ENCODE results near the gene SLC26A9.

SLC26A9 gene, protein sequence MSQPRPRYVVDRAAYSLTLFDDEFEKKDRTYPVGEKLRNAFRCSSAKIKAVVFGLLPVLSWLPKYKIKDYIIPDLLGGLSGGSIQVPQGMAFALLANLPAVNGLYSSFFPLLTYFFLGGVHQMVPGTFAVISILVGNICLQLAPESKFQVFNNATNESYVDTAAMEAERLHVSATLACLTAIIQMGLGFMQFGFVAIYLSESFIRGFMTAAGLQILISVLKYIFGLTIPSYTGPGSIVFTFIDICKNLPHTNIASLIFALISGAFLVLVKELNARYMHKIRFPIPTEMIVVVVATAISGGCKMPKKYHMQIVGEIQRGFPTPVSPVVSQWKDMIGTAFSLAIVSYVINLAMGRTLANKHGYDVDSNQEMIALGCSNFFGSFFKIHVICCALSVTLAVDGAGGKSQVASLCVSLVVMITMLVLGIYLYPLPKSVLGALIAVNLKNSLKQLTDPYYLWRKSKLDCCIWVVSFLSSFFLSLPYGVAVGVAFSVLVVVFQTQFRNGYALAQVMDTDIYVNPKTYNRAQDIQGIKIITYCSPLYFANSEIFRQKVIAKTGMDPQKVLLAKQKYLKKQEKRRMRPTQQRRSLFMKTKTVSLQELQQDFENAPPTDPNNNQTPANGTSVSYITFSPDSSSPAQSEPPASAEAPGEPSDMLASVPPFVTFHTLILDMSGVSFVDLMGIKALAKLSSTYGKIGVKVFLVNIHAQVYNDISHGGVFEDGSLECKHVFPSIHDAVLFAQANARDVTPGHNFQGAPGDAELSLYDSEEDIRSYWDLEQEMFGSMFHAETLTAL

DNA sequence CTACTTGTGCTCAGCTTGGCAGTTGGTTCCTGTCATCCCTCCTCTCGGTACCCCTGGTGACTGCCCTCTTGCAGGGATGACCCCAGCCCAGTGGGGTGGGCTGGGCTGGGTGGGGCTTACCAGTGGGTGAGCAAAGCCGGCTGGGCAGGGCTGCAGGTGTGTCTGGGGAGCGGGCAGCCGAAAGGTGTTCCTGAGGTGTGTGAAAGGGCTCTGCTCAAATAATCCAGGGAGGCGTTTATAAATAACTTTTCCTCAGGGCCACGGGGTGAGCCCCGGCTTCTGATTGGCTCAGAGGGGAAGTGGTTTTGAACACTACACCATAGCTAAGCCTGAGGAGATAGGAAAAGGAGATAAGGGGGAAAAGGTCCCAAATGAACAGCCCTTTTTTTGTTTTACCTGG is at the start of gene SLC26A9:
Gene SLC26A9 (minus strand): TSS at position 212 of the 400 bp plus-strand sequence. CDS start 7,636 bp downstream, outside the sequence.
- in situ Hi-C loops (cut with HindIII; ENCODE audit: low sequenced_read_pairs) = no loop called here

- in situ Hi-C loops (cut with HindIII; ENCODE audit: low sequenced_read_pairs) = no loop called here
Observed at GRCh38 chr1:205992218-205992882, 49.1 kb upstream of the SLC26A9 start.

DNA sequence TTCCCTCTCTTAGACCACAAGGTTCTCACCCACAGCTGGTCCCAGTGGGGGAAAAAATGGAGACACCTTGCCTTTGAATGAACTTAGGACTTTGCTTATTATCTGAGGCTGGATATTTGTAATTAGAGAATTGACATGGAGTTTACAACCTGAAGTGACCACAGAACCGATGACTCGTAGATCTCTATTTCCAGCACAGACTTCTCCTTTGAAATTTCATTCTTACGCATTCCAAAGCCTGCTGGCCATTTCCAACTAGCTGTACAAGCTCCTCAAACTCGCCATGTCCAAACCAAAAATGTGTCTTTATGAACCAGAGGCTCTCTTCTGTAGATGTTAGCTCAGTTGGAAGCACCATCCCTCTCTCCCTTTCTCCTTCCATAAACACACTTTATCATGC is 48.0 kb upstream of the SLC26A9 start:
- in situ Hi-C loops (cut with HindIII; ENCODE audit: low sequenced_read_pairs) = no loop called here

DNA sequence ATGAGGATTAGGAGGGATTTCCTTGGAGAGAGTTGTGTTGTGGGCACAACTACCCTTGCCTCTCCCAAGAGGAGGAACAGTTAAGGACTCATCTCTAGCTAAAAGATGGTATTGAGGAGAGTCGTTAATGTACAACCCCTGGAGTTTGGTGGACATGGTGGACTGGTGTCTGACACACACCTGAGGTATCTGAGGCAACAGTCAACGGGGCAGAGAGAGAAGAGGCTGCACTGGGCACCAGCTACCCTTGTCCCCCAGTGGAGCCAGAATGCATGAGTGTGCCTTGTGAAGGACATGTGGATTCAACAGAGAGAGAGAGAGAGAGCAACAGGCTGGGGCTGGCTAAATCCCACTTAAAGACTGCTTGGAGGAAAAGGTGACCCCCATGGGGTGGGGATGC is 47.0 kb upstream of the SLC26A9 start:
- in situ Hi-C loops (cut with HindIII; ENCODE audit: low sequenced_read_pairs) = no loop called here

DNA sequence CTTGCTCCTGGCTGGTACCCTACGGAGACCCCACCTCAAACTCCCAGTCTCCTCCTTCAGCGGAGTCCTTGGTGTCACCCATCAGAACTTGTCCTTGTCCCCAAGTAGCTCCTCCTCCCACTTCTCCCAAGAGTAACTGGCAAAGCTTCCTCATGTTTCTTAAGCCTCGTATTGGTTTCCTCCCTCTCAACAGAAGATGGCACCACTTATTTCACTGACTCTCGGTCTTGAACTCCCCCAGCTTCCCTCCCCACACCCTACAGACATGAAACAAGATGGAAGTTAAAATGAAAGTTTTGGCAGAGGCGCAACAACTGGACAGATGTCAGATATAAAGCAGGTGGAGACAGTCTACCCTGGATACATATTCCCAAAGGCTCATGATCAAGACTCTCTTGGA is 46.5 kb upstream of the SLC26A9 start:
- in situ Hi-C loops (cut with HindIII; ENCODE audit: low sequenced_read_pairs) = no loop called here

DNA sequence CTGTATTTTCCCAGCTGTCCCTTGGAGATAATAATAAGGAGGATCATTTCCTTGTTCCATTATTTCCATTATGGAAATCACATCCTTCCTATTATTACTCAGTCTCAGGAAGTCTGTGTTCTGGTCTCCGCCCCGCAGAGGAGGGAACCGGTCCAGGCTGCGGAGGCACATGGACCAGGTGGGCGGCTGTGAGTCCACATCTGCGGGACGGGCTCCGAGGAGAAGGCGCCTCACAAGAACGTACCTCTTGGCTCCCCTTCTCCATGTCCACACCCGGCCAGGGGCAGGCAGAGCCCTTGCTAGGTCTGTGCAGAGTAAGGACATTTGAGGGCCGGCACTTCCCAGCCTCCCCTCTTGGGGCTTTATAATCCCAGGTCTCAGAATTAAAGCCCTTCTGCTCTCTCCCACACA is 45.3 kb upstream of the SLC26A9 start:
- in situ Hi-C loops (cut with HindIII; ENCODE audit: low sequenced_read_pairs) = no loop called here

- in situ Hi-C loops (cut with HindIII; ENCODE audit: low sequenced_read_pairs) = no loop called here
Observed at GRCh38 chr1:205986861-205987260, 43.6 kb upstream of the SLC26A9 start.

DNA sequence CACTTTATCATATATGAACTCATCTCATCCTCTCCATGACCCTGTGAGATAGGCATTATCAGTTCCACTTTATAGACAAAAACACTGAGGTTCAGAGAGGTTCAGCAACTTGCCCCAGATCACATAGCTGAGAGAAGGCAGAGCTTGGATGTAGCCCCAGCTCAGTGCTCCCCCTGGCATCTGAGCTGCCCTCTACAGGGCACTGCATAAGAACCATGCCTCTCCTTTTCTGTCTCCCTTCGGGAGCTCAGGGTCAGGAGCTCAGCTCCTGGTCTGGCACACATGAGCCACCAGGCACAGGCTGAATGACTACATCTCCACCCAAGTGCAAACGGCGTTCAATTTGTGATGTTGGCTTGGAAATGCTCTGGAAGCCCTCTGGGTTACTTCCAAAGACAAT is 43.0 kb upstream of the SLC26A9 start:
- in situ Hi-C loops (cut with HindIII; ENCODE audit: low sequenced_read_pairs) = no loop called here

DNA sequence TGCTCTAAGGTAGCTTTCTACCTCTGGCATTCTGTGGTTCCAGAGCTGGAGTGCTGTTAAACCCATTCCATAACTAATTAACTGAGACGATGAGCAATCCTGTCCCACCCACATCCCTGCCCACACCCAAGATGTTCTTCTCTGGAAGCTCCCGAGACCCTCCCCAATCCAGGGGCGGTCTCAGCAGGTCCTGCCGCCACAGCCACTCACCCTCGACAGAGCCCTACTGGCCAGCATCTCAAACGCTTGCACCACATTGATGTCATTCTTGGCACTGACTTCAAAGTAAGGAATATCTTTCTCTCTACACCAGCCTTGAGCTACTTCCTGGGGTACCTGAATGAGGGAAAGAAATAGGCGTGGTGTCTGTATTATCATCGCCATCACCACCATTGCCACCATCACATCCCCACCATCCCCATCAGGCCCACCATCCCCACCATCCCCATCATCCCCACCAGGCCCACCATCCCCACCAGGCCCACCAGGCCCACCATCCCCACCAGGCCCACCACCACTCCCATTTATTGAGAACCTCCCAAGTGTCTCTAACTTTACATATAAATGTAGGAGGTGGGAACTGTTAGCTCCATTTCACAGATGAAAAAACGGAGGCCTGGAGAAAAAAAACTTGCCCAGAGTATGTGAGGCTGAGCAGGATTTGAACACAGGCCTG is 42.2 kb upstream of the SLC26A9 start:
- in situ Hi-C loops (cut with HindIII; ENCODE audit: low sequenced_read_pairs) = no loop called here

- in situ Hi-C loops (cut with HindIII; ENCODE audit: low sequenced_read_pairs) = no loop called here
Observed at GRCh38 chr1:205983925-205984725, 40.9 kb upstream of the SLC26A9 start.

DNA sequence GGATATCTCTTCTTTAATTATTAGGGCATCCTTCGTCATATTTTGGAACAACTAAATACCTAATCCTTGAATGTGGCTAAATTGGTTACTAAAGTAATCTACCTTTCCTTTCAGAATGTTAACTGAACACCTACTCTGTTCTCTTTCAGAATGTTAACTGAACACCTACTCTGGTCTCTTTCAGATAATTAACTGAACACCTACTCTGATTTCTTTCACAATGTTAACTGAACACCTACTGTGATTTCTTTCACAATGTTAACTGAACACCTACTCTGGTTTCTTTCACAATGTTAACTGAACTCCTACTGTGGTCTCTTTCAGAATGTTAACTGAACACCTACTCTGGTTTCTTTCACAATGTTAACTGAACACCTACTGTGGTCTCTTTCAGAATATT is 38.0 kb upstream of the SLC26A9 start:
- in situ Hi-C loops (cut with HindIII; ENCODE audit: low sequenced_read_pairs) = no loop called here

DNA sequence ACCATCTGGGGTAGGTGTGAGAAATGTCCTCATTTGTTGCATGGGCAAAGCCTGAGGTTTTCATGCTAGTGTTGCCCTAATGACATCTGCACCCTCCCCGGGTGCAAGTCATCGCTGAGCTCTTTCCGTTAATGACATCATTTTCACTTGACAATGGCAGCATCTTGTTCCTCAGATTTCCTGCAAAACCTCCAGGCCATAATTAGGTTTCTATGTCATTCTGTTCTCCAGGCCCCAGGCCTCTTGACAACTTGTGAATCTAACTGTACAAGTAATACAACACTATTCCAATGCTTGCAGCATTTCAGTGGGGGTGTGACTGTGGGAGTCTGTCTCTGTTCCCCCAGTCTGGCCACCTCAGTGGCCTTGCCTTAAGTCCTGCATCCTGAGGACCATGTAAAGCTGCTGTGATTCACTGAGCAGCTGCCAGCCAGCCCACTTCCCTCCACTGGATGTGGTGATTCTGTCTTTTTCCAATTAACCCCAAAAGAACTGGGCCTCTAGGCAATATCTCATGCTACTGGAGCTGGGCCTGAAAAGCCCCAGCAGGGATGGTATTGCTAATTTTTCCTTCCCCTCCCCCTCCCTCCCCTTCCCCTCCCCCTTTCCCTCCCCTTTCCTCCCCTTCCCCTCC is 37.1 kb upstream of the SLC26A9 start:
- in situ Hi-C loops (cut with HindIII; ENCODE audit: low sequenced_read_pairs) = no loop called here

DNA sequence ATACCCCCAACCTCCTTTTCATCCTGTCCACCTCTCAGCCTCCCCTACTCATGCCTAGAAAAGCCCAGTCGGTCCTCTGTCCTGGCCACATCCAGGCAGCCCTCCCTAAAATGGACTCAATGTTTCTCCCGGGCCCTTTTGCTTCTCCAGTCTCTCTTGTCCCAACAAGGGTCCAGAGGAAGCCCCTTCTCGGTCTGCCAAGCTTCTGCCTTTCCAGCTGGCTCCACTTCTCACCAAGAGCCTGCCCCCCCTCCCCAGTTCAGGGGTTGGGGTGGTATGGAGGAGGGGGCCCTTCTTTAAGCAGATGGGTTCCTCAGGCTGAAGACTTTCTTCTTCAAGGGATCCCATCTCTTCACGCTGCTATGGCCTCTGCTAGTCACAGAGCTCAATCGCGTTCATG is 36.0 kb upstream of the SLC26A9 start:
- in situ Hi-C loops (cut with HindIII; ENCODE audit: low sequenced_read_pairs) = loop anchor here (5.0 kb wide), 3 partner anchors 57 to 192 kb away; no protein-coding TSS in a partner anchor

DNA sequence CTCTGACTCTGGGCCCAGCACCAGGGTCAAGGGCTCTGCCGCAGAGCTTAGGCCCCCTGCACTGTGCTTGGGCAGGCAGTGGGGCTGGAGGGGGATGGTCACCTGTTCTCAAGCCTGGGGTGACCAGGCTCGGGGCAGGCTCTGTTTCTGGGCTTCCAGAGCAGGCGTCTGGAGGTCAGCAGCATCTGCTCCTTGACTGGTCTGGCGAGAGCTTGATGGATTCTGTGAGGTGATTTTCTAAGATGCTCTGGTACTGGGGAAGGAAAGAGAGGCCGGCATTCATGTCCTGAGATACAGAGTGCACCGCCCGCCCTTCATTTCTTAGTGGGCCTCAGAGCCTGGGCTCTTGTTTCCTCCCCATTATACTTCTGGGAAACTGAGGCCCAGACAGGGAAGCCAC is 35.4 kb upstream of the SLC26A9 start:
- in situ Hi-C loops (cut with HindIII; ENCODE audit: low sequenced_read_pairs) = loop anchor here (5.0 kb wide), 3 partner anchors 56 to 191 kb away; no protein-coding TSS in a partner anchor

- in situ Hi-C loops (cut with HindIII; ENCODE audit: low sequenced_read_pairs) = loop anchor here (5.0 kb wide), 3 partner anchors 55 to 190 kb away; no protein-coding TSS in a partner anchor
Observed at GRCh38 chr1:205977402-205978014, 34.3 kb upstream of the SLC26A9 start.

GRCh38 chr1:205976708-205977401 is 33.6 kb upstream of the SLC26A9 start:
- in situ Hi-C loops (cut with HindIII; ENCODE audit: low sequenced_read_pairs) = loop anchor here (5.0 kb wide), 3 partner anchors 55 to 190 kb away; no protein-coding TSS in a partner anchor

DNA sequence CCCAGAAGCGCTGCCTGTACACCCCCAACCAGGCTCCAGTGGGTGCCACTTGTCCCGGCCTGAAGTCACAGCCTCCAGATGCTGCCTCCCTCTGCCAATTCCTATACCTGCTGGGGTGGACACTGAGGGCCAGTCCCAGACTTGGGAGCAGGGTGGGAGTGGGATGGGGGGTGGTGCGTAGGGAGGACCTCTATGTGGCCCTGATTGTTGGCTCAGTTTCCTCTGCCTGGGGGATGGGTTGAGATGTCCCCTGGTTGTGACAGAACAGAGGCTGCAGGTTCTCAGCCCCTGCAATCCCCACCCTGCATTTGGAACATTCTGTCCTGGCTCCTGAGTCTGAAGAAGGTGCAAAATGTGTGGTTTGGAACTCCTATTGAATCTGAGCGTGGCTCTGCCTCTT is 32.8 kb upstream of the SLC26A9 start:
- in situ Hi-C loops (cut with HindIII; ENCODE audit: low sequenced_read_pairs) = loop anchor here (5.0 kb wide), 3 partner anchors 54 to 189 kb away; no protein-coding TSS in a partner anchor

DNA sequence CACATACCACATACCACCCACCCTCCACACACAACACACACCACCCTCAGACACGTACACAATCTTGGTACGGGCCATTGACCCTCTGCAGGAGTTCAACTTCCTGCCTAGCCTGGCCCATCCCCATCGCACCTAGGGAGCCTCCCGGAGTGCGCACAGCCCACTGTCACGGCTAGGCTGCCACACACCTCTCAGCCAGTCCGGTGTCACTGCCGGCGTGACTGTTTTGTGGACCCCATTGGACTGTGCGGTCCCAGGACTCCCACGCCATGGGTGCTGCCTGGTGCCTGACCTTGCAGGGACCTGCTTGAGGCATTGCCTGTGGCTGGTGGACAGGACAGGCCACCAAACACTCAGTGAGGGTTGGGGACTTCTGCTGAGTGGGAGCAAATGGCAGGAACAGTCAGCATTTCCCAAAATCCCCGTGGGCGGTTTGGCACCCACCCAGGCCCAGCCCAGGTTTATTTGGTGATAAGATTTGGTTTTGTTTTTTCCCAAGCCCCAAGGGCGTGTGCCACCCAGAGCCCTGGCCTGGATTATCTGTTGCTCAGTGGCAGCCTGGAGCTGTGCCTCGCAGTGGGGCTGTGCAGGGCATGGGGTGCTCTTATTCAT is 32.2 kb upstream of the SLC26A9 start:
- in situ Hi-C loops (cut with HindIII; ENCODE audit: low sequenced_read_pairs) = loop anchor here (5.0 kb wide), 3 partner anchors 53 to 188 kb away; no protein-coding TSS in a partner anchor

Measured in endothelial cell of hepatic sinusoid (primary cell).